GM23248 (cell line): Measurements from ENCODE around the gene MYO10.

ENCODE experiments used
- EZH2 ChIP-seq: fragments of 200-600 bp; sonication (generic); IDR thresholded peaks from 2 replicates; pipeline ENCODE4 v1.6.1; 2018; ENCODE audit warnings: antibody characterized with exemption, mild to moderate bottlenecking; ENCODE audit not compliant: insufficient read depth, poor library complexity, severe bottlenecking
- EZH2phosphoT487 ChIP-seq: fragments of 200-600 bp; sonication (generic); IDR thresholded peaks from 2 replicates; pipeline ENCODE4 v1.6.1; 2018; ENCODE audit warnings: antibody characterized with exemption, moderate library complexity, mild to moderate bottlenecking, low read depth; ENCODE audit not compliant: insufficient read depth

DNA sequence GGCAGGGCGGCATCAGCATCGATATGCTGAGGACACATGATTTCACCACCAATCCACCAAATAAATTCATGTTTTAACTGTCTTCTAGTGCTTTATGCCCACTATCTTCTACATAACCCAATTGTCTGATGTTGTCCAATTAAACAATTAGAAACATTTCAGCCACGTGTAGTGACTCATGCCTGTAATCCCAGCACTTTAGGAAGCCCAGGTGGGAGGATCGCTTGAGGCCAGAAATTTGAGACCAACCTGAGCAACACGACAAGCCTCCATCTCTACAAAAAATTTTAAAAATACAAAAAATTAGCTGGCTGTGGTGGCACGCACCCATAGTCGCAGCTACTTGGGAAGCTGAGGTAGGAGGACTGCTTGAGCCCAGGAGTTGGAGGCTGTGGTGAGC lies 128.1 kb downstream of the MYO10 start:
- TF ChIP-seq EZH2 (no peak), EZH2phosphoT487 (no peak)
